HG03025 (cell line): ENCODE data around the gene LIPM.
"Not testable (repeated sequence)": the region's sequence is repeated elsewhere in the genome, so short reads cannot be mapped to it uniquely, and the experiment has no call there.

ENCODE experiments used
- ATAC-seq: cut with Tn5 transposase; IDR thresholded peaks from one replicate; pipeline ENCODE4 v1.9.1; 2021; ENCODE audit warnings: mild to moderate bottlenecking, moderate library complexity; ENCODE audit not compliant: unreplicated experiment, low FRiP score

LIPM gene

GRCh38 chr10:88835910-88836221 lies 33.3 kb downstream of the LIPM start:
- ATAC-seq = no peak

GRCh38 chr10:88837632-88838031 lies 35.1 kb downstream of the LIPM start:
- not testable (repeated sequence) for ATAC-seq

- no peak for ATAC-seq
Measured at GRCh38 chr10:88838766-88839350, 36.3 kb downstream of the LIPM start.

GRCh38 chr10:88840104-88840503 lies 37.6 kb downstream of the LIPM start:
- ATAC-seq = no peak

DNA sequence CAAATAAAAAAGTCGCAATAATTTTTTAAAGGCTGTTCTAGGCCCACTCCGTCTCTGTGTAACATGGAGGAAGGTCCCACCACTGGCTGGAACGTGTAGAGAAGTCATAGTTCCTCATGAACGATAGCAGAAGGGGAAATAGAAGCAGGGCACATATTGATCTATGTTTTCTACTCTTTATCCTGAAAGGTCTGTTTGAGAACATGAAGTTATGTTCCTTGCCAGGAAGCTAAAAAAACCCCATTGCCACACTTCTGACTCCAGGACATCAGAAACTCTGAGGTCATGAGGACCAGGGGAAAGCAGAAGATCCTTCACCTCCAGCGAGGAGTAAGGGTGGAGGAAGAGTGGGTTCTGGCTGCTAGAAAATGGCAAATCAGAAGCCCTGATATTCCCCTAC lies 38.4 kb downstream of the LIPM start:
- no peak for ATAC-seq

- ATAC-seq = no peak
Measured at GRCh38 chr10:88841316-88842111, 39.0 kb downstream of the LIPM start.

GRCh38 chr10:88843171-88843570 lies 40.6 kb downstream of the LIPM start:
- no peak for ATAC-seq

GRCh38 chr10:88848499-88848898 lies 46.0 kb downstream of the LIPM start:
- no peak for ATAC-seq

DNA sequence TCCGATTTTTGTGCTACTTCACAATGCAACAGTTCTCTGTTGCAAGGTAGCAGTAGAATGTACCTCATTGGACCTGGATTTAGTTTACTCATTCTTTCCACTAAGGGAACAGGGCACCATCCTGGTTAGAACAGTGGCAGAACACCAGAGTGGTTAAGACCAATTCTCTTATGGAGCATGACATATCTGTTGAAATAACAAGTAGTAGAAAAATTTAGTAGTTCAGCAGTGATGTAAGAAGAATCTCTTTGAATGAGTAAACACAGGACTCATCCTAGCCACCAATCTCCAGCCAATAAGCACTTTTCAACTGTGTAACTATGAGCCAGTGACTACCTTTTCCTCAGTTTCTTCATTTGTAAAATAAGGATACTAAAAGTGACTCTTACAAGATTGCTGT lies 46.7 kb downstream of the LIPM start:
- no peak for ATAC-seq

GRCh38 chr10:88850712-88851111 lies 48.2 kb downstream of the LIPM start:
- no peak for ATAC-seq

GRCh38 chr10:88851706-88852105 lies 49.2 kb downstream of the LIPM start, which contains the start of gene ANKRD22:
Gene ANKRD22 (minus strand): TSS chr10:88851844. CDS start chr10:88851607, 237 bp downstream.
- ATAC-seq = no peak

- no peak for ATAC-seq
Measured at GRCh38 chr10:88852327-88852726, 49.8 kb downstream of the LIPM start.

DNA sequence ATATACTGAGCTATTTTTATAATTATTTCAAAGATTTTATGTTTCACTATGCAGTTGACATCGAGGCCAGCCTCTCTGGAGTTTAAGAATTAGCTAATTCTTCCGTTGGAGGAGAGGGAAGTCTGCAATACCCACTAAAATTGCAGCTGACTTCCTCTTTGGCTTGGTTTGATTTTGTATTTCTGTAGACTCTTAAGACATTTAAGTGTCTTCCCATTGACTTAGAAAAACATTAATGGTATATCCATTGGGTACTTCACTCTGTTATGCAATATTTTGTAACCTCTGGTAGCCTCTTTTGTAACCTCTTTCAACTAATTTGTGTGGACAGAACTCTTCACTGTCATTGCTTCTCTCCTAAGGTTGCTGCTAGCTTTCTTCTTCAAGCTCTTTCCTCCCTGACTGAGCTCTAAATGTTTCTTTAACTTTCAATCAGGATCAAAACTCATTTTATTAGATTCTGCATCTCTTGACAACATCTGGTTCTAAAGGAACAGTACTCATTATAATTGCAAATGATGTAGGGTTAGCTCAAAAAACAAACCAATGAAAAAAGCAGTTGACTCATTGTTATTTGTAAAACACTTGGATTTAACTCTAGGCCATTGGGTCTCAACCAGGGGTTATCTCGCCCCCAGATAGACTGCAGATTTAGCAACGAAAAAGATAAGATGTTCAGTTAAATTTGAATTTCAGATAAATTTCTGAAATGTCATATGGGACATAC lies 50.8 kb downstream of the LIPM start:
- ATAC-seq = no peak

DNA sequence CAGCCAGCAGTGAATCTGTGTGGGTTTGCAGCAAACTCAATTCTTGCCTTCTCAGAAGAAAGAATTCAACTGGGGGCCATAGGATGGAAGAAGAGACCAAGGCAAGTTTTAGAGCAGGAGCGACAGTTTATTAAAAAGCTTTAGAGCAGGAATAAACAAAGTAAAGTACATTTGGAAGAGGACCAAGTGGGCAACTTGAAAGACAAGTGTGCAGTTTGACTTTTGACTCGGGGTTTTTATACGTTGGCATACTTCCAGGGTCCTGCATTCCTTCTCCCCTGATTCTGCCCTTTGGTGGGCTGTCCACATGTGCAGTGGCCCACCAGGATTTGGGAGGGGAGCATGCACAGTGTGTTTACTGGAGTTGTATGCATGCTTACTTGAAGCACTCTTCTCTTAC lies 52.2 kb downstream of the LIPM start:
- ATAC-seq = no peak

GRCh38 chr10:88857831-88858230 lies 55.3 kb downstream of the LIPM start:
- no peak for ATAC-seq

DNA sequence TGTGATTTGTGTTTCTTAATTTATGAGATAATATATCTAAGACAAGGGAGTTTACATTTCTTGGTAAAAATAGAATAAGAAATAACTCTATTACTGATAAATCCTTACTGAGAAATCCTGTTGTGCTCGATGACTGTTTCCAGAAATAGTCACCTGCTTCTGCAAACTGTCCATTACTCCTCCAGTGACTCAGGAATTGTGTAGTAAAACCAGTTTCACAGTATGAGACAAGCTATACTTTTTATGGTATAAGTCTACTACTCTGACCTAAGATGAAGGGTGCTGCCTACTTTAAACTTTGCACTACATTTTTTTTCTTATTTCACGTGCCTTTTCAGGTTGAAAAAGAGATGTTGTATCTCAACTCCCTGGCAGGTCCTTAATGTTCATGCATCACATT lies 56.0 kb downstream of the LIPM start:
- no peak for ATAC-seq

- ATAC-seq = no peak
Measured at GRCh38 chr10:88861036-88861435, 58.5 kb downstream of the LIPM start.

GRCh38 chr10:88865281-88865876 lies 62.8 kb downstream of the LIPM start:
- ATAC-seq = no peak

- ATAC-seq = no peak
Measured at GRCh38 chr10:88866454-88866853, 63.9 kb downstream of the LIPM start.

GRCh38 chr10:88870089-88870488 lies 67.6 kb downstream of the LIPM start:
- ATAC-seq = no peak
